HepG2 (cell line): ENCODE results near the gene TBL2. TPM values are rescaled to one million over a fixed set of nuclear protein-coding genes. Genes with fewer than 3 reads are reported as not detected.

Experiments used
- ATF1 ChIP-seq: IDR thresholded peaks from 2 replicates; pipeline ENCODE4 v1.6.1; 2016; ENCODE audit warnings: mild to moderate bottlenecking, control low read depth
- FOXA1 ChIP-seq, 2 experiments: fragments of 450-650 bp in 1 of 2; sonication (generic) in 1 of 2; formaldehyde crosslinking in 1 of 2; IDR thresholded peaks; 2 replicates each; pipeline versions ENCODE4 v1.4.0 to v1.6.1; 2016 to 2020; ENCODE audit warnings: missing genetic modification reagents in 1 of 2
- HIVEP1 ChIP-seq: sonication (generic); formaldehyde crosslinking; IDR thresholded peaks from 2 replicates; pipeline ENCODE4 v1.4.0; 2020; ENCODE audit warnings: mild to moderate bottlenecking, missing genetic modification reagents
- HMGA1 ChIP-seq: sonication (generic); formaldehyde crosslinking; conservative IDR thresholded peaks from 2 replicates; pipeline ENCODE4 v1.4.0; 2020; ENCODE audit warnings: missing genetic modification reagents
- HNRNPK ChIP-seq: fragments of 200-400 bp; formaldehyde crosslinking; IDR thresholded peaks from 2 replicates; pipeline ENCODE4 v1.6.1; 2018; ENCODE audit warnings: low read length, low read depth, moderate library complexity, mild to moderate bottlenecking; ENCODE audit not compliant: poor library complexity, severe bottlenecking
- KLF16 ChIP-seq, 2 experiments: sonication (generic) in 1 of 2; formaldehyde crosslinking in 1 of 2; IDR thresholded peaks; 2 replicates each; pipeline versions ENCODE4 v1.6.1 to v1.8.0; 2016 to 2023; ENCODE audit warnings: missing genetic modification reagents in 2 of 2, missing compliant biosample characterization in 1 of 2
- MAFK ChIP-seq, 2 experiments: IDR thresholded peaks in 1 of 2; conservative IDR thresholded peaks in 1 of 2; 2 replicates each; pipeline ENCODE4 v1.6.1; 2011; ENCODE audit warnings: improper control_type of control experiment in 2 of 2, low read length in 2 of 2
- MIXL1 ChIP-seq: IDR thresholded peaks from 2 replicates; pipeline ENCODE4 v1.6.1; 2016
- POLR2G ChIP-seq: fragments of 200-400 bp; formaldehyde crosslinking; IDR thresholded peaks from 2 replicates; pipeline ENCODE4 v1.6.1; 2018; ENCODE audit warnings: mild to moderate bottlenecking, low read depth, low read length, moderate library complexity
- SAFB2 ChIP-seq: sonication (generic); formaldehyde crosslinking; IDR thresholded peaks from 2 replicates; pipeline ENCODE4 v1.5.1; 2020; ENCODE audit warnings: missing genetic modification reagents, low read depth, mild to moderate bottlenecking, borderline replicate concordance
- SKI ChIP-seq: fragments of 450-650 bp; IDR thresholded peaks from one replicate; pipeline ENCODE4 v1.6.1; 2018; ENCODE audit warnings: mild to moderate bottlenecking; ENCODE audit not compliant: partially characterized antibody
- SSRP1 ChIP-seq: IDR thresholded peaks from 2 replicates; pipeline ENCODE4 v1.6.1; 2016; ENCODE audit warnings: control low read depth
- ZNF446 ChIP-seq: sonication (generic); formaldehyde crosslinking; IDR thresholded peaks from 2 replicates; pipeline ENCODE4 v1.5.0; 2020; ENCODE audit warnings: mild to moderate bottlenecking, missing genetic modification reagents
- ZNF552 ChIP-seq: sonication (generic); formaldehyde crosslinking; IDR thresholded peaks from 2 replicates; pipeline ENCODE4 v1.9.0; 2022; ENCODE audit warnings: missing genetic modification reagents, mild to moderate bottlenecking, borderline replicate concordance
- ZNF790 ChIP-seq: sonication (generic); formaldehyde crosslinking; IDR thresholded peaks from 2 replicates; pipeline ENCODE4 v1.8.0; 2022; ENCODE audit warnings: missing genetic modification reagents, mild to moderate bottlenecking, borderline replicate concordance
- ZNF83 ChIP-seq: sonication (generic); formaldehyde crosslinking; IDR thresholded peaks from 2 replicates; pipeline ENCODE4 v1.4.0; 2020; ENCODE audit warnings: missing genetic modification reagents, mild to moderate bottlenecking, borderline replicate concordance
- polyA plus RNA-seq, 8 experiments: library from polyadenylated mRNA; depleted of rRNA in 3 of 8; stranded (reverse) in 7 of 8; unstranded in 1 of 8; fragments of >200 nt; fragmentation: Illumina TruSeq in 4 of 8; extraction: Trizol in 4 of 8; gene quantifications; 2 replicates each; pipeline versions ENCODE4 v1.2.1 to v1.2.3, GENCODE V29; 2011 to 2016; ENCODE audit warnings: low read depth in 4 of 8, missing spikeins in 1 of 8, mixed read lengths in 1 of 8; ENCODE audit not compliant: insufficient read depth in 1 of 8
- total RNA-seq, 5 experiments: library from RNA; depleted of rRNA; stranded (reverse); fragments of >200 nt; fragmentation: Illumina TruSeq; extraction: Trizol; gene quantifications; 2 replicates each; pipeline ENCODE4 v1.2.3, GENCODE V29; 2016; ENCODE audit warnings: low read depth in 1 of 5
- TF ChIP-seq, protein P1 (sequence below): sonication (generic); formaldehyde crosslinking; IDR thresholded peaks from 2 replicates; pipeline ENCODE4 v1.4.0; 2020; ENCODE audit warnings: missing genetic modification reagents
- TF ChIP-seq, protein P2 (sequence below): sonication (generic); formaldehyde crosslinking; IDR thresholded peaks from 2 replicates; pipeline ENCODE4 v1.5.1; 2020; ENCODE audit warnings: mild to moderate bottlenecking, missing genetic modification reagents, moderate library complexity
- TF ChIP-seq, protein P3 (sequence below): sonication (generic); formaldehyde crosslinking; IDR thresholded peaks from 2 replicates; pipeline ENCODE4 v1.4.0; 2020; ENCODE audit warnings: missing genetic modification reagents
- TF ChIP-seq, protein P4 (sequence below): sonication (generic); formaldehyde crosslinking; IDR thresholded peaks from 2 replicates; pipeline ENCODE4 v1.4.0; 2020; ENCODE audit warnings: mild to moderate bottlenecking, missing genetic modification reagents
- TF ChIP-seq, protein P5 (sequence below): sonication (generic); formaldehyde crosslinking; IDR thresholded peaks from 2 replicates; pipeline ENCODE4 v1.5.0; 2020; ENCODE audit warnings: mild to moderate bottlenecking, missing genetic modification reagents, moderate library complexity

Gene TBL2
- total and polyA plus RNA-seq, 2 of the 13 experiments (the other 11 are each of a cell fraction or from before 2014, with no cell fraction given): 43.4 to 47.2 TPM

DNA sequence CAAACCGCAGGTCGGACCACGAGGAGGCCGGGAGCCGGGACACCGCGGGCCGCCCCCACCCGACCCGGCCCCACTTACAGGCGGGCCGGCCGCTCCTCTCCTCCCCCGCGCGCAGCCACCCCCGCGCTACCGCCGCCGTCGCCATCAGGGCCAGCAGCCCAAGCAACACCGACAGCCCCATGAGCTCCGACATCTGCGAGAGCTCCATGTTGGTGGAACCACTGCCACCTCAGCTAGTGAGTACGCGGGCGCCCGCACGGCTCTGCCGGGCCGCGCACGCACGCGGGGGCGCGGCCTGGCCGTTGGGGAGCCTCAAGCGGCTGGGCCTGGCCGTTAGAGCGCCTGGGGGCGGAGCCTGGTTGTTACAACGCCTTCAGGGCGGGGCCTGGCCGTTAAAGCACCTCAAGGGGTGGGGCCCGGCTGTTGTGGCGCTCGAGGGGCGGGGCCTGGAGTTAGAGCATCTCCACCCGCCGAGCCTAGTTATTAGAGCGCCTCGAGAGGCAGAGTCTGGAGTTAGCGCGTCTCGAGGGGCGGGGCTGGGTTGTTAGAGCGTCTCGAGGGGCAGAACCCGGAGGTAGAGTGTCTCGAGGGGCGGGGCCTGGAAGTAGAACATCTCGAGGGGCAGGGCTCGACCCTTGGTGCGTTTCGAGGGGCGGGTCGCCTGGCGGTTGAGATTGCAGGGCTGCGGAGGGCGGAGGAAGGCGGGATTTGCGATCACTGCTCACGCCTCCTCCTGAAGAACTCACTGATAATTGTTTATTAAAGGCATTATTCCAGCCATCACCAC lies at the start of gene TBL2 (continued):
- TF ChIP-seq, protein P1, sequence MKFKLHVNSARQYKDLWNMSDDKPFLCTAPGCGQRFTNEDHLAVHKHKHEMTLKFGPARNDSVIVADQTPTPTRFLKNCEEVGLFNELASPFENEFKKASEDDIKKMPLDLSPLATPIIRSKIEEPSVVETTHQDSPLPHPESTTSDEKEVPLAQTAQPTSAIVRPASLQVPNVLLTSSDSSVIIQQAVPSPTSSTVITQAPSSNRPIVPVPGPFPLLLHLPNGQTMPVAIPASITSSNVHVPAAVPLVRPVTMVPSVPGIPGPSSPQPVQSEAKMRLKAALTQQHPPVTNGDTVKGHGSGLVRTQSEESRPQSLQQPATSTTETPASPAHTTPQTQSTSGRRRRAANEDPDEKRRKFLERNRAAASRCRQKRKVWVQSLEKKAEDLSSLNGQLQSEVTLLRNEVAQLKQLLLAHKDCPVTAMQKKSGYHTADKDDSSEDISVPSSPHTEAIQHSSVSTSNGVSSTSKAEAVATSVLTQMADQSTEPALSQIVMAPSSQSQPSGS (CRISPR knock-in tag): no peak; the same call in 1 of the 2 replicates
- TF ChIP-seq ZNF790 (CRISPR knock-in tag) (no peak), POLR2G (peak; percentile 98), MAFK (conservative IDR thresholded peaks at IDR 0.05 in 1 of 2, IDR thresholded peaks at IDR 0.05 in 1 of 2; ENCODE audit: low read length in 2 of 2) (no peak), ZNF446 (CRISPR knock-in tag) (no peak), HNRNPK (peak; percentile 19), MIXL1 (CRISPR knock-in tag) (0 out of 2 replicates have a peak, but pooled peaks have one; percentile 9), ZNF552 (no peak), HMGA1 (CRISPR knock-in tag) (no peak), SAFB2 (CRISPR knock-in tag) (peak; percentile 66; the same call in 1 of the 2 replicates), ATF1 (CRISPR knock-in tag) (no peak), HIVEP1 (CRISPR knock-in tag) (no peak), ZNF83 (no peak), KLF16 (CRISPR knock-in tag; IDR thresholded peaks at IDR 0.05) (no peak), SSRP1 (CRISPR knock-in tag) (no peak), FOXA1 (IDR thresholded peaks at IDR 0.05) (no peak), FOXA1 (CRISPR knock-in tag; IDR thresholded peaks at IDR 0.05) (peak; percentile 39; the same call in 1 of the 2 replicates), SKI (no peak)
- TF ChIP-seq, protein P2, sequence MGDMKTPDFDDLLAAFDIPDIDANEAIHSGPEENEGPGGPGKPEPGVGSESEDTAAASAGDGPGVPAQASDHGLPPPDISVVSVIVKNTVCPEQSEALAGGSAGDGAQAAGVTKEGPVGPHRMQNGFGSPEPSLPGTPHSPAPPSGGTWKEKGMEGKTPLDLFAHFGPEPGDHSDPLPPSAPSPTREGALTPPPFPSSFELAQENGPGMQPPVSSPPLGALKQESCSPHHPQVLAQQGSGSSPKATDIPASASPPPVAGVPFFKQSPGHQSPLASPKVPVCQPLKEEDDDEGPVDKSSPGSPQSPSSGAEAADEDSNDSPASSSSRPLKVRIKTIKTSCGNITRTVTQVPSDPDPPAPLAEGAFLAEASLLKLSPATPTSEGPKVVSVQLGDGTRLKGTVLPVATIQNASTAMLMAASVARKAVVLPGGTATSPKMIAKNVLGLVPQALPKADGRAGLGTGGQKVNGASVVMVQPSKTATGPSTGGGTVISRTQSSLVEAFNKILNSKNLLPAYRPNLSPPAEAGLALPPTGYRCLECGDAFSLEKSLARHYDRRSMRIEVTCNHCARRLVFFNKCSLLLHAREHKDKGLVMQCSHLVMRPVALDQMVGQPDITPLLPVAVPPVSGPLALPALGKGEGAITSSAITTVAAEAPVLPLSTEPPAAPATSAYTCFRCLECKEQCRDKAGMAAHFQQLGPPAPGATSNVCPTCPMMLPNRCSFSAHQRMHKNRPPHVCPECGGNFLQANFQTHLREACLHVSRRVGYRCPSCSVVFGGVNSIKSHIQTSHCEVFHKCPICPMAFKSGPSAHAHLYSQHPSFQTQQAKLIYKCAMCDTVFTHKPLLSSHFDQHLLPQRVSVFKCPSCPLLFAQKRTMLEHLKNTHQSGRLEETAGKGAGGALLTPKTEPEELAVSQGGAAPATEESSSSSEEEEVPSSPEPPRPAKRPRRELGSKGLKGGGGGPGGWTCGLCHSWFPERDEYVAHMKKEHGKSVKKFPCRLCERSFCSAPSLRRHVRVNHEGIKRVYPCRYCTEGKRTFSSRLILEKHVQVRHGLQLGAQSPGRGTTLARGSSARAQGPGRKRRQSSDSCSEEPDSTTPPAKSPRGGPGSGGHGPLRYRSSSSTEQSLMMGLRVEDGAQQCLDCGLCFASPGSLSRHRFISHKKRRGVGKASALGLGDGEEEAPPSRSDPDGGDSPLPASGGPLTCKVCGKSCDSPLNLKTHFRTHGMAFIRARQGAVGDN (CRISPR knock-in tag): peak; percentile 75
- TF ChIP-seq, protein P3, sequence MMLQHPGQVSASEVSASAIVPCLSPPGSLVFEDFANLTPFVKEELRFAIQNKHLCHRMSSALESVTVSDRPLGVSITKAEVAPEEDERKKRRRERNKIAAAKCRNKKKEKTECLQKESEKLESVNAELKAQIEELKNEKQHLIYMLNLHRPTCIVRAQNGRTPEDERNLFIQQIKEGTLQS (CRISPR knock-in tag): no peak; the same call in 1 of the 2 replicates
- TF ChIP-seq, protein P4, sequence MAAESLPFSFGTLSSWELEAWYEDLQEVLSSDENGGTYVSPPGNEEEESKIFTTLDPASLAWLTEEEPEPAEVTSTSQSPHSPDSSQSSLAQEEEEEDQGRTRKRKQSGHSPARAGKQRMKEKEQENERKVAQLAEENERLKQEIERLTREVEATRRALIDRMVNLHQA: no peak
- TF ChIP-seq, protein P5, sequence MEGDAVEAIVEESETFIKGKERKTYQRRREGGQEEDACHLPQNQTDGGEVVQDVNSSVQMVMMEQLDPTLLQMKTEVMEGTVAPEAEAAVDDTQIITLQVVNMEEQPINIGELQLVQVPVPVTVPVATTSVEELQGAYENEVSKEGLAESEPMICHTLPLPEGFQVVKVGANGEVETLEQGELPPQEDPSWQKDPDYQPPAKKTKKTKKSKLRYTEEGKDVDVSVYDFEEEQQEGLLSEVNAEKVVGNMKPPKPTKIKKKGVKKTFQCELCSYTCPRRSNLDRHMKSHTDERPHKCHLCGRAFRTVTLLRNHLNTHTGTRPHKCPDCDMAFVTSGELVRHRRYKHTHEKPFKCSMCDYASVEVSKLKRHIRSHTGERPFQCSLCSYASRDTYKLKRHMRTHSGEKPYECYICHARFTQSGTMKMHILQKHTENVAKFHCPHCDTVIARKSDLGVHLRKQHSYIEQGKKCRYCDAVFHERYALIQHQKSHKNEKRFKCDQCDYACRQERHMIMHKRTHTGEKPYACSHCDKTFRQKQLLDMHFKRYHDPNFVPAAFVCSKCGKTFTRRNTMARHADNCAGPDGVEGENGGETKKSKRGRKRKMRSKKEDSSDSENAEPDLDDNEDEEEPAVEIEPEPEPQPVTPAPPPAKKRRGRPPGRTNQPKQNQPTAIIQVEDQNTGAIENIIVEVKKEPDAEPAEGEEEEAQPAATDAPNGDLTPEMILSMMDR (CRISPR knock-in tag): peak; percentile 43
